GM19043 (cell line): Measurements from ENCODE around the gene MYEF2.

Experiments used
- ATAC-seq: cut with Tn5 transposase; IDR thresholded peaks from one replicate; pipeline ENCODE4 v1.9.1; 2021; ENCODE audit warnings: low read depth; ENCODE audit not compliant: unreplicated experiment

The MYEF2 gene

DNA sequence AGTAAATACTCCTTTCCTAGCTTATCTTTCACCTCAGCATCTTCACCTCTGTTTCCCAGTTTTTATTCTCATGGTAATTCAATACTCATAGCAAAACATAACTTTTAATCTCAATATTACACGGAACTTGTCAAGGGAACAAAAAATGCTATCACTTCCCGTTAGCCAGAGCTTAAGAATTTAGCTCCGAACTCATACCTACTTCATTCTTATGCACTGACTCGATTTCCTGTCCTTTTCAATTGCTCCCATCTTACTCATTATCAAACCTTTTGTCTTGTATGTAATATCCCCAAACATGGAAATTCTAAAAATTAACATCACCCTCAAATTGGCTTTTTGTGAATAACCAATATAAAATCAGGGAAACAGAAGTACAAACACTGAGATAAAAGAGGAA is 28.2 kb downstream of the MYEF2 start:
- no peak for ATAC-seq

DNA sequence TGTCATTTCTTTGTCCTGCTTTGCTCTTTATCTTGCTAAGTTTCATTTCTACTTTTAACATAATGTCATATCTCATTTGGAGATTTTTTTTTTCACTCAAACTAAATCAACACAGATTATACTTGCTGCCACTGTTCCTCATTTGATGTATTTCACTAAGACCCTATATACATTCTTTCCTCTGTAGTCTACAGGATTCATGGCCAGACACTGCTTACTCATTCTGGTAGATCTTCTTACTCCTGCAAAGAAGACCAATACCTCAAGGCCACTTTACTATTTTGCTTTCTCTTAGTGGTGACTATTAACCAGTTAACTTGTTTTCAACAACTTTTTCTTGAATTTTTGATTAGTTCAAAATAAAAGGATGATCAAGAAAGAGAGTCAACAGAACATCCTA is 30.7 kb downstream of the MYEF2 start:
- no peak for ATAC-seq

DNA sequence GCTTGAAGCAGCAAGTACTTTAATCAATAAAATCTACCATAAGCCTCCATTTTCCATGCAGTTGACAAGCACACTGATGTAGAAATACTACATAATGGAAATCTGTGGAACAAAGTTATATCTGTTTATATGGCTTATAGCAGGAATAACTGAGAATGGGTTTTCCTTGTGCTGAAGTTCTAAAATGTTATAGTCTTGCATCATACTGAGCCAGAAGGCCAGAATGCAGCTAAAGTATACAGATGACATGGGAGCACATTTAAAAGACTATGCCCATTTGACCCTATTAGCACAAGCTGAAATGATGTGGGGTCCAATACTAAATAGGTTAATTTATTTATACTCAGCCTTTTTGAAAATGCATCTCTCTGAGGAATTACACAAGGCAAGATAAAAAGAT is 32.2 kb downstream of the MYEF2 start:
- no peak for ATAC-seq

DNA sequence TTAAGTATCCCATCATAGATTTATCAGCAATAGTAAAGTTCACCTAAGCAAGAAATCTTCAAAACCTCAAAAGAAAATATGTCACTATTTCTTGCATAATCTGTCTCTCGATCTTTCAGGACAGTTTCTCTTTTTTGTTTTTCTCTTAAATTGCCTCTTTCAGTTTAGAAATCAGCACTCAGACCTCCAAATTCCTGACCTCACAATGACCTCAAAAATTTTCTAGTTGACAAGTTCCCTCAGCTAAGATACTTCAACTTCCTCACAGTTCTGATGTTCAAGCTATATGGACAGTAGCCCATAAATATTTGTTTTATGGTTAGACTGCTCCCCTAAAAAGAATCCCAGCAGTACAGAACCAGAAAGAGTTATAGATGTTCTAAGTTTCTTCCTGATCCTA is 33.2 kb downstream of the MYEF2 start:
- peak; percentile 72 for ATAC-seq

DNA sequence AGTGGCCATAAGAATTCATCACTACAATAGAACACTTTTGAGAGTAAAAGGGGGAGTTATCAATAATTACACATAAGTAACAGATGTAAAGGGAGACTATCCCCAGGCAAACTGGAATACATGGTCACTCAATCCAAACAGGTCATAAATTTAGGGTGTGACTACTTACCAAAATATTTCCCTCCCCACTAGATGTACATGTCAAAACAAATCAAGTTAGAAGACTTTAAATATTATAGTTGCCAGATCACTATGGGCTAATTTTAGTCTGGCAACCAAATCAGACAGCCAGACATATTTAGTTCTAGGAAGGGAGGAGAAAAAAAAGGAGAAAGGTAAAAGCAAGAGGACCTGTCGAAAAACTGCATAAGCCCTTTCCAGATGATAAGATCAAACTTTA is 34.2 kb downstream of the MYEF2 start:
- ATAC-seq = no peak

DNA sequence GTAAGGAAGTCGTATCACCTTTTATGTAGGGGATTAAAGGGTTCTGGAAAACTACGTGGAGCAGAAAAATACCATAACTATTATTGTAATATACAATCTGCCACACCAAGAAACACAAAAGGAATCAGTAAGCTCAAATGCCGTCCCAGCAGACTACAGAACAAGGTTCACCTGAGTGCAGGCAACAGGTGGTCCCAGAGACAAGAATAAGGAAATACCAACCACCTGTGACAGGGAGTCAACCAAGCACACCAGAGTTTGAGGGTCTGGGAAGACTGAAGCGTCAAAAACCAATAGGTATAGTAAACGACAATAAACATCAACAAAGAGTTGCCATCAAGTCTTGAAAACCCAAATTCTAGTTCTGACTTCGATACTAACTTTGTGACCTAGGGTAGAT is 45.2 kb downstream of the MYEF2 start:
- ATAC-seq = no peak

DNA sequence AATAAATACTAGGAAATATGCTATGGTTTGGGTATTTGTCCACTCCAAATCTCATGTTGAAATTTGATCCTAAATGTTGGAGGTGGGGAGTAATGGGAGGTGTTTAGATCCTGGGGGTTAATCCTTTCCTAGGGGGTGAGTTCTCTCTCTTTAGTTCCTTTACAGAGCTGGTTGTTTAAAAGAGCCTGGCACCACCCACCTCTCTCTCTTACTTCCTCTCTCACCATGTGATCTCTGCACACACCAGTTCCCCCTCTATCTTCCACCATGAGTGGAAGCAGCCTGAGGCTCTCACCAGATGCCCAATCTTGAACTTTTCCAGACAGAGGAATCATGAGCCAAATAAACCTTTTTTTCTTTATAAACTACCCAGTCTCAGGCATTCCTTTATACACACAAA is 46.8 kb downstream of the MYEF2 start:
- ATAC-seq = no peak

DNA sequence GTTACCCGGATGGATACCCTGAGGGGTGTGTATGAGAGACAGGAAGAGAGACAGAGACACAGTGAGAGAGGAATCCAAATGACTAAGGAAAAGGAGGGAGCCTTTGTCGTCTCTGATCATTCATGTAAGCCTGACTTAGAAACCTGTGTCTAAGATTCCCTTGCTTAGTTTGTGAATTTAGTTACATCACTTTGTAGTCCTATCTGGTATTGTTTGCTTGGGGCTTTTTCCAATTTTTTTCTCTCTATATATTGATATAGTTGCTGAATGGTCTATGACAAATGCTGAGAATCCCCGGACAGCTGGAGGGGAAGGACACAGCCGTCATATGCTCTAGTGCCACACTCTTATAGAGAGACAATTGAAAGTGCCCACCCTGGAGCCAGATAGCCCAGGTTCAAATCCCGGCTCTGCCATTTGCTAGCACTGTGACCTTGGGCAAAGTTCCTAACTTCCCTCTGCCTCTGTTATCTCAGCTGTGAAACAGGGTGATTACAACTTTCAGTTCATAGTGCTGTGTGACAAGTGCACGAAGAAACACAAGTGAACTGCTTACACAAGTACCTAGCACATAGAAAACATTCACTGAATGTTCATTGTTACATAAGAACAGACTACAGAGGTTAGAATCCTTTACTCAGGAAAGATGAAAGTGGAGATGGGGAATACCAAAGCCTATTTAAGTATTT is 51.3 kb downstream of the MYEF2 start:
- no peak for ATAC-seq

DNA sequence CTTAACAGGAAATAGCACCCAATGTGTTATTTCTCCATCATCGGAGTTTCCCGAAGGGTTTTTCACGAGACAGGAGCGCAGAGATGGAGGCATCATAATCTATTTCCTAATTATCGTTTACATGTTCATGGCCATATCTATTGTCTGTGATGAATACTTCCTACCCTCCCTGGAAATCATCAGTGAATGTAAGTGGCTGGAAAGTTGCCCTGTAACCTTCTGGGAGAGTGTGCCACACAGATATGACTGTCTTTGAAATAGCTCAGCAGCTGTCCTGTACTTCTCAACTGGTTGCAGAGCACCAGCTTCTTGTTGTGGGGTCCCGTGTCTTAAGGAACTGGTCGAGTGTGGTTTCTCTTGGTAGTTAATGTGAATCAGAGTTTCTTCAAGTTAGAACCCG is 56.2 kb downstream of the MYEF2 start:
- no peak for ATAC-seq

DNA sequence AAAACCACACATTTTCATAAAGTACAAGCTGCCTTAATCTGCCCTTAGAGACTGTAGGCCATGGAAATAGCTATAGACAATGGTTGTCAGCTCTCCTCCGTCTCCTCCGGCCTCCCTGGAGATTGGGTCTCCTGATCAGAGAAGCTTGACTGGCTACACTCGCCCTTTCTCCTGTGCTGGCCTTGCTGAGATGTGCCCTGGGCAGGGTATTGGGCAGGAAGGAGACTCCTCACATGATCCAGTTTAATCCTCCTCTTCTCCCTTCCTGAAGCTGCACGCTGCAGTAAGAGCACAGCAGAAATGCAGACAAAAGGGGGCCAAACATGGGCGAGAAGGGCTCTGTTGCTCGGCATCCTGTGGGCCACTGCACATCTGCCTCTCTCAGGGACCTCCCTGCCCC is 57.4 kb downstream of the MYEF2 start, which contains the start of gene SLC24A5:
Gene SLC24A5, plus strand, starts transcription at position 246 of the 400 bp plus-strand sequence. Its CDS starts 55 bp downstream, at position 301.
- ATAC-seq = no peak

DNA sequence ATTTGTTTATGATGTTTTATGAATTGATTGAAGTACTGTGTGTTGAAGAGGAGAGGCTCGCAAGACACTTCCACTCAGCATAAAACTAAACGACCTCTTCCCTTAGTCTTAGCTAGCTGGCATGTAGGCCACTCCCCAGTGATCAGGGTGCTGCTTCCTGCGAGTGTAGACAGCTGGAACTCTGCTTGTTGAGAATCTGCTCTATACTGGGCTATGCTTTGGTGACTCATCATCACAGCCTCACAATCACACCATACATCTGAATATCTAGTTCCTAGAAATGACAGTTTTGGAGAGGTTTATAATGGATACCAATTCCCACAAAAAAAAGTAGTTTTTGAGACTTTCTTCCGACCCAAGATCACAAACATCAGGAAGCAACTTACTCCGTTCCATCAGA is 58.8 kb downstream of the MYEF2 start:
- ATAC-seq = no peak

DNA sequence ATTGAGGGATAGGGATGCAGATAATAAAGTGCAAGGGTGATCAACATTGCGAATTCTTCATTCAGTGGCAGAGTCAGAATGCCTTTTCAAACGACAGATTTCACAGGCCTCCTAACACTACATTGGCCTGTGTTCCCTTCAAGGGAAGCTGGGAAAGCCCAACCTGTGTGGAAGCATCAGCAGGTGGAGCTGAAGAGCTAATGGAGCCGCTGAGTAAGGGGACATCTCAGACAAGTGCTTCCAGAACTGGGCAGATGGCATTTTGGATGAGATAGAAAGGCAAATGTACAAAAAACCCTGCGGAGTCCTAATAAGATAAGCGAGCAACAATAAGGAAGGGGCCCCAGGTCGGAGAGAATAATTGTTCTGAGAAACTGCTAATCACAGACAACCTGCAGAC is 65.9 kb downstream of the MYEF2 start:
- no peak for ATAC-seq

DNA sequence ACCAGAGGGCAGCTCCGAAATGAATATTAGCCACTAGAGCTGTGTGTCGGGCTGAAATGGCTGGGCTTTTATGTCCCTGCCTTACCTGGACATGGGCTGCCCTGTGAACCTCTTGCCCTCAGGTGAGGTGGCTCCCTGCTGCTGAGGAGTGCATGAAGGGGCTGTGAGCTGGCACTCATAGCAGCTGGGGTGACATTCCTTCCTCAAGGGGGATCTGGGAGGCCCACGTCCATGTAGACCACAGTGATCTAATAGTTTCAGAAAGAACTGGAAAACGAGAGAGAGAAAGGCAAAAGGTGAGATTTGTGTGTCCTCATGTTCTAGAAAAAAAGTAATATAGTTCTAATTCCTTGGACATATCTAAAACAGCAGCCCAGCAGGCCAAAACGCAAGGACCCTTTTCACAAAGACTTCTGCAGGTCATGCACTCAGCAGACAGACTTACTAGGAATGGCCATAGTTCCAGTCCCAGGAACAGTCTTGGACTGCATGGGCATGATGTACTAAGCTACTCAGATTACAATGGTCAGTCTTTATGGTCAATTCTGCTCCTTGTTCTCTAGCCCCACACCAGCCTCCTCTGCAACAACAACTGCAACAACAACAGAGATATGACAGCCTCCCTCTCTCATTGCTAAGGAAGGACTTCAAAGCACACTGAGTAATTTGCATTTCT is 68.1 kb downstream of the MYEF2 start:
- ATAC-seq = no peak

DNA sequence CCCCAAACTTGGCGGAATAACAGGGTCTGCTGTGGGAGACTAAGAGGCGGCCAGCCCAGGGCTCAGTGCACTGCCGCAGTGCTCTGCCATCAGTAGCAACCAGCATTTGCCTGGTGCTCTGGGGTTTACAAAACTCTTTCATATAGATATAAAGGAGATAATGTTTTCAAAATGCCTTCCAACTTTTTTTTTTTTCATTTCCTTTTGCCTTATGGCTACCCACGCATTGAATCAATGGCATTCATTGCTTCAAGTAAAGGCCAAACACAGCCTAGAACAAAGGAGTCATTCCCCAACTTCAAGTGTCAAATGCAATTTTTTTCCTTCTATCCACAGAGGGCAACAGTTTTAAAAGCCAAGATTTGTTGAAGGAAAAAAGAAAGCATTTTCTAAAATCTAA is 68.9 kb downstream of the MYEF2 start:
- no peak for ATAC-seq

DNA sequence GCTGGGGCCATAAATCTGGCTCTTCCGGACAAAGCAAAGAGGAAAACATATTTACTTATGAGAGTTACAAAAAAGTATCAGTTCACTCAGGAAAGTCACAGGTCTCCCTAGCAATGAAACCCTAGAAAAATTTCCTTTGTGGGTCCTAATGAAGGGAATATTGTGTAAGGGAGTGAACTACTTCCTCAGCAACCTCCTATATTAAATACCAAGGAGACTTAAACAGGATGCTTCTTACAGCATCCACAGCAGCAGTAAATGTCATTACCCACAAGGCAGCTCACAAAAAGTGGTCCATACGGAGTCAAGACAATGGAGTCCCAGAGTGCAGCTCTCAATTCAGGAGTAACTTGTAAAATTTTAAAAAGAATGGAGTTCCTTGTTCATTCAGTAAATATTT is 72.2 kb downstream of the MYEF2 start:
- no peak for ATAC-seq

DNA sequence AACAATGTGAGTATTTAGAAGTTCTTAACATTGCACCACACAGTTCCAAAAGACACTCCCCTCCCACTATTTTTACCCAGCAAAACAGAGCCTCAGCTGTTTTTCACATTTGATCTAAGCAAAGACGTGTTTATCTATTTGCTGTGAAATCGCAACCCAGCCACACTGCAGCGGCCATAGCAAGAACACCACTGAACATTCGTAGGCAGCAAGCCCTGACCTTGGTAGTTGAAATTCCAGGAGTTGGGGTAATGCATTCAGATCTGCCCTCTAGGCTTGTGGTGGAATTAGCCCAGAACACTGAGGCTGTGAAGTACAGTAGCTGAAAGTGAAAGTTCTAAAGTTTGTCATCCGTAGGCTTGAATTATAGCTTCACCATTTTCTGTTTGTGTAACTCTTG is 74.4 kb downstream of the MYEF2 start:
- ATAC-seq = no peak

DNA sequence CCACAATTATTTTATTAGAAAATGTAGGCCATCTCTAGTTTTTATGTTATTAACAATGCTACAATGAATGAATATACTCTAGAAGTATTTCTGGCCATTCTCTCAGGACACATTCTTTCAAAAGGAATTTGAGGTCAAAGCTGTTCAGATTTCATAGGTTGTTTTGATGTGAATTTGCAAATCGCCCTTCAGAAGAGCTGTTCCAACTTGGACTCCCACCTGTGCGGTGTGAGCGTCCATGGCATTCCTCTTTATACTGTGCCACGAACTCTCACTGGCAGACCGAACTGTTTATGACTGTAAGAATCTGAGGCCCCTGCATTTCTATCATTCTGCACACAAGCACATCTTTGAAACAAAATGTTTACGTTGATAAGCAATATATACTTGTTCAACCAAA is 75.9 kb downstream of the MYEF2 start:
- no peak for ATAC-seq

DNA sequence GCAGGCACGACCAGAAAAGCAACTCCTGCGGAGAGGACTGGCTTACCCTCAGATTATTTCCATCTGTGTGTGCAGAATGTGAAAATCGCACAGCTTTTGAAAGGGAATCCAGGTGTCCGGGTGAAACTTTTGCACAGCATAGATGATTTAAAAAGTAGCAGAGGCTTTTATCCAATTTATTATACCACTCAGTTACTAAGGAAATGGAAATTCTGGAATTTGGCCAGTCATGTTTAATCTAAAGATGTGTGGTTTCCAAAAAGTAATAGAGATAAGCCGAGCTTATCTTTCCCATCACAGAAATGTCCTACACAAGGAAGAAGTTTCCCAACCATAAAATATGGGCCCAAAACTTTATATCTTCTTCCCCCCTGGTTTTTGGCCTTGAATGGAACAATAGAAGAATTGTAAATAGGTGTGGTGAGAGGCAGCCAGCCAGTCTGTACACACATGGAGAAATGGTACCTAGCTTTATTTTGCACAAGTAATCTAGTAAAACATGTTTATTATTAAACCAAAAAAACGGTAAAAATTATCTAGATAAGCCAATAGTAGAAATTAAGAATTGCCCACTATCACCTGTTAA is 76.6 kb downstream of the MYEF2 start:
- no peak for ATAC-seq

DNA sequence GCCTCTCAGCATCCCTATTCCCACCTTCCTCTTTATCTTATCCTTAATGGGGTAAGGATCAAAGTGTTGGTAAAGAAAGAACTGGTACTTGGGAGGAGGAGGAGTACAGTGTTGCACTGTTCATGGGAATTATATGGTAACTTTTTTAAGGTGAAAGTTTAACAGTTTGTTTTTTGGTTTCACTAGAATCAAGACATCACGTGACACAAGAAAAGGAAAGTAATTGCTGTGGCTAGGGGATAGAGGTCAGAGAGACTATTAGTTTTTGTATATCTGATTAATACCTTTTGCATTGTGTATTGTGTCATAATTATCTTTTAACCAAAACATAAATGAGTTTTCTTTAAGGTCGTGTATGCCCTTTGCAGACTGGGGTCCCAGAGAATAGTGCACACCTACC is 80.8 kb downstream of the MYEF2 start:
- no peak for ATAC-seq

DNA sequence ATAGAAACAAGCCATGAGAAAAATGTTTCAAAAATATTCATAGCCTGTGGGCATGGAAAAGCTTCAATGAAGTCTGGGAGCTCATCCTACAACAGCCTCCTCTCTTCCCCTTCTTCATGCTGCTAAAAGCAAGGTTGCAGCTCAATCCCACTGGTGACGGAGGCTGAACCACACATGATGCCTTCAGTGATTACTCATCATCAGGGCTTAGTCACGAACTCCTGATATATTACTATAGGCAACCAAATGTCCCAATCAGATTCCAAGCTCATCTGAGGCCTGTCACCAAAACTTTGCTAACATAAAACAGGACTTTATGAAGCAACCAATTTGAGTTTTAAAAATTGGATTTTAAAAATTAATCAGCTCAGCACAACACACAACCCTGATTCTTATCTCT is 81.3 kb downstream of the MYEF2 start:
- no peak for ATAC-seq

DNA sequence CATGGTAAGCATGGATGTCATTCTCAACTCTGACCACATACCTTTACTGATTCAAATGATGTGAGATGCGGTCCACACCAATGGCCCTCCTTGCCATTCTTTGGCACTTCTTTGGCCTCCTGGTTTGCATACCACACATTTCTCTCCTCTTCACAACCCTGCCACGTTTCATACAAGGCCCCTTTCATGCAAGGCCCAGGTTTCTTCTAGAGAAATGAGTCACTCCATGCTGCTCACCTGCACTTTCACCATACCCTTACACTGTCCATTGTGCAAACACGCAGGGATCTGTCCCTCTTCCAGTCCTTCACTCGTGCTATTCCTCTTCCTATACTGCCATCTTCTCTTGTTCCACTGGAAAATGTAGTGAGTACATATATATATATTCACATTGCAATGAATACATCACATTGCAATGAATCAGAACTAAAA is 81.7 kb downstream of the MYEF2 start:
- no peak for ATAC-seq

DNA sequence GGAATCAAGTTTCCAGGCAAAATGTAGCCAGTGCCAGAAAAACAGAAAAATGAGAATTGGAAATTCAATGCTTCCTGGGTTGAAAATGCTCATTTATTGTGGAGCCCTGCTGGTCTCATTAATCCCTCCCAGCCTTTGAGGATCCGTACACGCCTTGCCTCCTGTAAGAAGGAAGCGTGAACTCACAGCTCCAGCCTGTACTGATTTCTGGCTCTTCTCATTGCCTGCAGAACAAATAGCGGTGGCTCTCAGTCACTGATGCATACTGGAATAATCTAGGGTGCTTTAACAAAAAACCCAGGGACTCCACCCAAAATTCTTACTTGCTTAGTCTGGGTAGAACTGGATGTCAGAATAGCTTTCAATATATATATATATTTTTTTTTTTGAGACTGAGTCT is 86.6 kb downstream of the MYEF2 start:
- no peak for ATAC-seq
